ENCODE measurements around the gene SELL.

The SELL gene

GRCh38 chr1:169711469-169712308 is at the start of gene SELL:
TSS of gene SELL (minus strand) at chr1:169711620. CDS start at chr1:169711498, 122 bp downstream.
- no peak within 1 kb of the TSS for H3K4me3 Mint-ChIP-seq
- no peak within 1 kb of the TSS for H3K27ac Mint-ChIP-seq
- peaks cover 26% of the 10 kb centered on the region for H3K27me3 Mint-ChIP-seq (ENCODE audit: low read depth, poor library complexity)
- peaks cover 27% of the 10 kb centered on the region for H3K9me3 Mint-ChIP-seq
- peaks cover 6% of the 10 kb centered on the region for H3K4me1 Mint-ChIP-seq
- no peaks in the 10 kb centered on the region for H3K36me3 Mint-ChIP-seq (ENCODE audit: low read depth)
- peak; percentile 79 for TF ChIP-seq CTCF (IDR thresholded peaks at IDR 0.05)
- peak; percentile 61 for DNase-seq

GRCh38 chr1:169759038-169759437 is 47.6 kb upstream of the SELL start:
- Mint-ChIP-seq H3K36me3 (ENCODE audit: low read depth) (peaks cover 3% of the 10 kb centered on the region), H3K27me3 (ENCODE audit: low read depth, poor library complexity) (peaks cover 4% of the 10 kb centered on the region), H3K4me3 (no peak overlapping the region), H3K27ac (no peak overlapping the region), H3K9me3 (peaks cover 20% of the 10 kb centered on the region), H3K4me1 (no peaks in the 10 kb centered on the region)
- no peak for TF ChIP-seq CTCF (IDR thresholded peaks at IDR 0.05)
- no peak for DNase-seq

DNA sequence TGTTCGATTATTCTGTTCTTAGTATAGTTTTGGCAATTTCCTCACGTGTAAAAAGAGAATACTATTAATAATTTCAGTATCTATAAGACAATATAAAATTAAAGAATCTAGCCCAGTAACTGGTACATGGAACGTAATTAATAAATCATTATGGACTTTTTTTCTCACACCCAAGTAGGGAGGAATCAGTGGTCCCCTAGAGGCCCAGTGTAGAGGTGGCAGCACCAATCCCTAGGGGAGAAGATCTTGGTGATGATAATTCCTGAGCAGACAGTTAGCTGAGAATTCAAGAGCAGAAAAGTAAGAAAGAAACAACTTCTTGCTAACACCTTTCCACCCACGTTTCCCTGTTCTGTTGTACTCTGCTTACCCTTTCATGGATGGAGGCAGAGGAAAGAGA is 42.1 kb upstream of the SELL start:
- Mint-ChIP-seq H3K27ac (no peak overlapping the region), H3K36me3 (ENCODE audit: low read depth) (no peaks in the 10 kb centered on the region), H3K9me3 (peaks cover 8% of the 10 kb centered on the region), H3K27me3 (ENCODE audit: low read depth, poor library complexity) (peaks cover 4% of the 10 kb centered on the region), H3K4me1 (no peaks in the 10 kb centered on the region), H3K4me3 (no peak overlapping the region)
- TF ChIP-seq CTCF (IDR thresholded peaks at IDR 0.05) = no peak
- DNase-seq = no peak

GRCh38 chr1:169750041-169750440 is 38.6 kb upstream of the SELL start:
- no peaks in the 10 kb centered on the region for H3K36me3 Mint-ChIP-seq (ENCODE audit: low read depth)
- H3K27ac Mint-ChIP-seq = no peak overlapping the region

GRCh38 chr1:169746550-169746949 is 35.1 kb upstream of the SELL start:
- Mint-ChIP-seq H3K36me3 (ENCODE audit: low read depth) (peaks cover 6% of the 10 kb centered on the region), H3K9me3 (peaks cover 13% of the 10 kb centered on the region), H3K27me3 (ENCODE audit: low read depth, poor library complexity) (peaks cover 3% of the 10 kb centered on the region), H3K4me3 (no peak overlapping the region), H3K4me1 (peaks cover 6% of the 10 kb centered on the region), H3K27ac (no peak overlapping the region)
- no peak for TF ChIP-seq CTCF (IDR thresholded peaks at IDR 0.05)
- no peak for DNase-seq

More at GRCh38 chr1:169750041-169750440, 38.6 kb upstream of the SELL start:
- Mint-ChIP-seq H3K4me3 (no peak overlapping the region), H3K27me3 (ENCODE audit: low read depth, poor library complexity) (no peaks in the 10 kb centered on the region), H3K4me1 (peaks cover 5% of the 10 kb centered on the region), H3K9me3 (no peaks in the 10 kb centered on the region)
- TF ChIP-seq CTCF (IDR thresholded peaks at IDR 0.05) = no peak
- DNase-seq = no peak
